LHCN-M2 (cell line): ENCODE results near the gene PRICKLE1. TPM values are rescaled to one million over a fixed set of nuclear protein-coding genes. Genes with fewer than 3 reads are reported as not detected.

Source experiments
- DNase-seq: peaks from one replicate; pipeline ENCODE4 v3.0.0-alpha.2; 2012; ENCODE audit warnings: low read depth
- total RNA-seq: library from RNA; depleted of rRNA; stranded (reverse); fragments of >200 nt; gene quantifications from 2 replicates; pipeline ENCODE4 v1.2.3, GENCODE V29; 2014

Gene PRICKLE1
- total RNA-seq, 1 experiment from 2014 or later: 2.8 TPM

DNA sequence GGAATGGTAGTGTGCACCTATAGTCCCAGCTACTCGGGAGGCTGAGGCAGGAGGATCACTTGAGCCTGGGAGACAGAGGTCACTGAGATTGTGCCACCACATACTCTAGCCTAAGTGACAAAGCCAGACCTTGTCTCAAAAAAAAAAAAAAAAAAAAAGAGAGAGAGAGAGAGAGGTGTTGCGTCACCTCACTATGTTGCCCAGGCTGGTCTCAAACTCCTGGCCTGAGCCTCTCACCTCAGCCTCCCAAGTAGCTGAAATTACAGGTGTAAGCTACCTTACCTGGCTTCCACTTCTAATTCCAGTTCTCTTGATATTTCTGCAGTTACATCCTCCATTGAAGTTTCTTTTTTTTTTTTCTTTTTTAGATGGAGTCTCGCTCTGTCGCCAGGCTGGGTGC is 94.3 kb downstream of the PRICKLE1 start:
- no peak for DNase-seq

DNA sequence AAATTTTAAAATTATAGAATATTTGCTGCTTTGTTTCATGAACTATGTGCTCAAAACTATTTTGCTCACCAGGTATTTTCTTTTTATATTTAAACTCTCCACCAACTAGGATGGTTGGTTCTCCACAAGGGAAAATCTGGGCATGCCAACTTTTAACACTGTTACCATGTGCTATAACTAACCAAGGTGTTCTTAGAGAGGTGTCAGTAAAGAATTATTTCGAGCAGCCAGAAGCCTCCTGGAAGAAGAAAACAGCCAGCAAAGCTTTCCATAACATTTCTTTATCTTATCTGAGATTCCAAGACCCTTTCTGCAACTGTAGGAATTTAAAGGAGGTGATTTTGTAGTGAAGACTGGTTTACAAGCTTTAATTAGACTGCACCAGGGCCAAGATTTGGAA is 97.3 kb downstream of the PRICKLE1 start:
- DNase-seq: no peak

DNA sequence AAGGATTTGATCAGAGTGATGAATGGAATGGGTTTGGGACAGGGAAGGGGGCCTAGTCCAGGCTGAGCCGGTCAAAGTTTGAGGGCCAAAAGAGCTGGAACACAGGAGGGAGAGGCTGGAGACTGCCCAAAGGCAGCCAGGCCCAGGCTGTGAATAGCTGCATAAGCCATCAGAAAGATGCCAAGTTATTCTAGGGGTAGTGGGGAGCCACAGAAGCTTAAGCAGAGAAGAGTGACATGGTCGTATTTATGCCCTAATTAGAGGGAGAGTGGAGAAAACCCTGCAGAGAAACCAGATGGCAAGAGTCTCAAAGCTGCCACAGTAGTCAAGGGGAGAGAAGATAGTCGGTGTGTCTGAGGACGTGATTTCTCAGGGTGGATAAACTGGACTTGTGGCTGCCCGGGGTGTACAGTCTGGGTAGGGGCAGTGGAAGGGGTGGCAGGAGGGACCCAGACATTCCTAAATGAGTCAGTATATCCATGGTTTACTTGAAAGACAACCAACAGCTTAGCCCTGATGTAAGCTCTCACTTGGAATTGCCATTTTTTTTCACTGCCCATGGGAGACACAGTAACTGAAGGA is 99.2 kb downstream of the PRICKLE1 start:
- no peak for DNase-seq

DNA sequence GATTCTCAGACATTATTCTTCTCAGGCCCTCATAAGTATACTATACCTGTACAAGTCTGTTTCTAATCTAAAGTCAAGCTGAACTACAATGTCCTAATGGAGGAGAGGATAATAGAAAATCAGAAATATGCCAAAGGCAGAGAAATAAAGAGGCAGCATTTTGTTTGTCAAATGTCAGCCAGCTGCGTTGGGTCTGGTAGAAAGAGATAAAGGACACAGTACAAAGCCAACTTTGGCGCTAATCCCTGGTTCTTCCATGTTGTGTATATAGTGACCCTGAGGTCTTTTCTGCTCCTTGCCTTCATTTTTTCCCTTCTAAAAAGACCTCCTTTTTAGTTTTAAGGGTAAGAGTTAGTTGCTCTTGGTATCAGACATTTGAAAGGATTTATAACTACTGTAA is 103.1 kb downstream of the PRICKLE1 start:
- DNase-seq: no peak

DNA sequence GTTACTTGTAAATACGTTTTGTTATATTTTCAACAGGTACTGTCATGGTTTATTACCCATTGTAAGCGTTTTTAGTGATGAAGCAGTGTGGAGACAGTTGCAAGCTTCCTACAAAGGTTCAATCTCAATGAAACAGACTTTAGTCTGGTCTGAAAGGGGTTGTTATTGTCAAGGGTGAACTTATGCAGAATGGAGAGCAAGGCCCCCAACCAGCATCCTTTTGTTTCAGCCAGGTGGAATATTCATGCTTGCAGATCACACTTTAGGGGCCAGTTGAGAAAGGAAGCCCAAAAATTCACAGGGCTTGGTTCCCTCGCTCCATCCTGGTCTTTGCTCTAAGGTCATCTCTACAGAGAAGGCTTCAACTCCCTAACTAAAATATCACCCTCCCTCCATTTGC is 103.7 kb downstream of the PRICKLE1 start:
- no peak for DNase-seq

DNA sequence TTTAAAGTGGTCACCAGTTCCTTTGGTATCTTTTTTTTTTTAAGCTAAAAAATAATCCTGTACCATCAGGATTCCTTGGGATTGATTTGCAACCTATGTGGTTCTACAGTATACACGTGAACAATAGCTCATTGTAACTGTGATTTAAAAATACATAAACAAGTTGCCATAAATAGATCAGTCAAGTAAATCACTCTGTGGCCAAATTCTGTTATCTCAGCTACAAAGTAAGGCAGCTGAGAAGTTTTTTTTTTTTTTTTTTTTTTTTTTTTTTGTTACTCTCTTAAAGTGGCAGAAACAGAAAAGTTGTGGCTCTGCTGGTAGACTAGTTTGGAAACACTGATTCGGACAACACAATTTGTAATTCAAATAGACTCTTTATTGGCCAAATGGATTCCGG is 104.5 kb downstream of the PRICKLE1 start:
- peak; percentile 23 for DNase-seq

DNA sequence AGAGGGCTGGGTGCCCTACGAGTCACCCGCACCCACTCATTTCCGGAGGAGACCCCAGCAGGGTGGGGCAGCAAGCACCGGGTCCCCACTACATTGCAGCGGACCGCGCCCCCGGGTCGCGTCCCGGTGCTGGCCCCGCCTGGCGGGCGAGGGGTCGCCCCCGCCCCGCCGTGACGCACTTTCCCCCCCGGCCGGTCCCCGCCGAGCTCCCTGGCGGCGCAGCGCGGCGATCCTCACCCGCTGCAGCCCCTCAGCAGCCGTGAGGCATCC is 106.1 kb downstream of the PRICKLE1 start:
- no peak for DNase-seq

DNA sequence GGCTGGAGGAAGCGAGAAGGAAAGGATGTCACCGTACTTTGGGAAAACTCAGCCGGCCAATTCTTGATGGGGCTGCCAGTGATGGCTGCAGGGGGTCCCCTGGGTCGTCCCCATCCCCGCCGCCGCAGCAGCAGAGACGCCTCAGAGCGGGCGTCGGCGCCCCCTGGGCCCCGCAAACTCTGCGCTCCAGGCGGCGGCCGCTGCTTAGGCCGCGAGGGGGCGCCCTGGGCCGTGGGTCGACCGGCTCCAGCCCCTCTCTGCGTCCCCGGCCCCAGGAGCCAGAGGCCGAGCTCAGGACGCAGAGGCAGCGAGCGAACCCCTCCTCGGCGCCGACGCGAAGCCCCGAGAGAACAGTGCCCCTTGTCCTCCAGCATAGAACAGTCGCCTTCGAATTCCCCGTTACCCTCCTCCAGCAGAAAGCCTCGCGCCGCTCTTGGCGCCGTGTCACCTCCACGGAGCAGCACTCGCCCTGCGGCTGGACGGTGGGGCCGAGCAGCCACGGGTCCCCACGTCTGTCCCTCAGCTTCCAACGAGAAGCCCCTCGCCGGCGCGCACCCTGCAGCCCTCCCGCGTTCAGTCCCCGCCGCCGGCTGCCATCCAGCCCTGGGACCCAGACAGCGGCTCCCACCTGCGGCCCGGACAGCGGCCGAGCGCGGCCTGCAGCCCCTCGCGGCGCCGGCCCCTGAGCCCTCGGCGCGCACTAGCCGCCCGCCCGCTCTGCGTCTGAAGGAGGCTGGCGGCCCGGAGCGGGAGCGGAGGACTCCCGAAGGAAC is 106.6 kb downstream of the PRICKLE1 start:
- DNase-seq: peak; percentile 47

DNA sequence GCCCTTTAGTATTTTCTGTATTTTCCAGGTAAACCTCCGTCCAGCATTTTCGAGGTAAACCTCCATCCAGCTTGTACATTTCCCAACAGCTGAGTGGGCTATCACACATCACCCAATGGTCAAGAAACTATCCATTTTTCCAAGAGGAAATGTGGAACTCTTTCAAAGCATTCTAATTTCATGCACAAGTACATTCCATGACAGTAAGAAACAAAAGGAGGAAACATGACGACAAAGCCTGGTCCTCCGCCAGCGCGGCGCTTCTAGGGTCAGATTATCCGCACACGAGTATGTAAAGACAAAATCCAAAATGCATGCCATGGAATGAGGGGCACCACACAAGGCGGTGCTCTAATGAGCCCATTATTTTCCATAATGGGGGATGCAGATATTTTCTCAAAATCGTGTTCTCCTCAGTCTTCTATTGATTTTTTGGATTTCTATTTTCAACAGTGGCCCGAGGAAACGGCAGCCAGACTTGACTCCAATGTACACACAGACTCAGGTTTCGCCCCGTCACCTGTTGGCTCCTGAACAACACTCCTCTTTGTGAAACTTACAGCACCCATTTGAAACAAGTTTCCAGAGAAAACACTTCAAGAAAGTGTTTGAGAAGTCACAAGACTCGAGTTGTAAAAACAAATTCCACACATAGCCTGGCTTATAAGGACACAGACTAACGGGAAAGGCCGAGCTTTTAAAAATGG is 107.4 kb downstream of the PRICKLE1 start:
- no peak for DNase-seq

DNA sequence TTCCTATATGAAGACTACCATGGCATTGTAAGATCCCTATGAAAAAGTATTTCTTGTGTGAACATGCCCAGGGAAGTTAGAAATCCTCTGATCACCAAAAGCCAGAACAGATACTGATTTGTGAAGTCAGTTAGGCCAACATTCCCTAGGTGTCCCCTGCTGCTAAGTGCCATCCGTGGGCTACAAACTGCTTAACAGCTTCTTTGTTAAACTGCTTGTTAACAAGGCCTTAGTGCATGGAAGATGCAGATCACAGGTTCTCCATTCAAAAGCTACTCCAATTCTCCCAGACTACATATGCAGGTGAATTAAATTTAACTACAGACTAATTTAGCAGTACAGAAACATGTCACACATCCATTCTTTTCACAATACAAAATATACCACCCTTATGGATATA is 108.2 kb downstream of the PRICKLE1 start:
- DNase-seq: no peak

DNA sequence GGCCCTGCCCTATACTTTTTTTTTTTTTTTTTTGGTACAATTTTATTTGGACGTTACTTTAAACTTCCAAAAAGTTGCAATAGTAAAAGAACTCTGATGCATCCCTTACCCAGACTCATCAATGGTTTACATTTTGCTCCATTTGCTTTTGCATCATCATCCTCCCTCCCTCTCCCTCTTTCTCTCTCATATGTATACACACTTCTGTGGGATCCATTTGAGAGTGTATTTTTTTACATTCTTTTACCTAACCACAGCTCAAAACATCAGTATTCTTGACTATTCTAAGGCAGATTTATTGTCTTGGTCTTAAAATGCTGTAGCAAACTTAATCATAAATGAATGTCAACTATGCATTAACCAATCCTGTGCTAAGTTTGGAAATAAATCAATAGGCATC is 111.6 kb downstream of the PRICKLE1 start:
- DNase-seq: no peak

DNA sequence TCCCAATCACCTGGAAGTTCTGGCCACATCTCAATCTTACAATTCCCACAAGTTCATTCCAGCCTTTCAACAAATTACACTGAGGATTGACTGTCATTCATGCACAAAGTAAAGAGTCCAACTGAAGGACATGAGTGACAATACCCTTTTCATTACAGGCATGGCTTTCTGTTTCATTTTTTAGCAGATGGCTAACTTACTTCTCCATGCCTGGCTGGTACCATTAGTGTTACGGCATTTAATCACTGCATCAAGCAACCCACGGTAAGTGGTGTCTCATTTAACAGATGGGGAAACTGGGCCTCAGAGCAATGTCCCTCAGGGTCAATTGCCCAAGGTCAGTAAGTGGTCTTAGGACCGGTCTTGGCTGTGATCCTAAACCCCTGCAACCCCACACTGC is 114.4 kb downstream of the PRICKLE1 start:
- no peak for DNase-seq

DNA sequence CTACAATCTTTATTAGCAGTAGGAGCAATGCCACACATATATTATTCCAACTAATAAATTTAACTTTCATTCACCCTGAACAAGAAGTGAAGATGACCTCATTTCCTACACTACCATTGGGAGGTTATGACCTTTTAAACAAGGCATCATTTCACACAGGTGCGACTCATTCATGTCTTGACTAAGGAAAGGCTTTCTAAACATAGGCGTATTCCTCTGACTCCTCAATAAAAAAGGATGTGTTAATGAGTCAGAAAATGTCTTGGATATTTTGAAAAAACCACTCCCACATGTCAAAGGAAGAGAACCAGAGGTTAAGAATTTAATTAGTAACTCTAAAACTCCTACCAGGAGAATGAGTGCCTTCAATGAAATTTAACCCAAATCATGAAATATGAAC is 115.2 kb downstream of the PRICKLE1 start:
- DNase-seq: peak; percentile 62

DNA sequence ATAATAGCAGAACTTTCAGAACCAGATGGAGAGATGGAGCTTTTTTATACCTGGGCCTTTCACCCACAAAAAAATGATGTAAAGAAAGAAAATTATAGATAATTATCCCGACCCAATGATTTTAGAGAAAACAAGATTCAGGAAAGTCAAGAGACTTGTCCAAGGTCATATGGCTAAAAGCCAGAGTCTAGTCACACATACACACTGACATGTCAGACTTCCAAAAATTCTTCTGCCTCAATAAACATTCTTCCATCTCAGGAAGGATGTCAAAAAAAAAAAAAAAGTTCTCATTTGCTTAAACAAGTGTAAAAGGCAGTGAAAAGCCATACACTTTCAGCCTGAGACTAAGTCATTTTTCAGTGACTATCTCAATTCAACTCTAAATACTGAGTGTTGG is 116.0 kb downstream of the PRICKLE1 start:
- DNase-seq: no peak

DNA sequence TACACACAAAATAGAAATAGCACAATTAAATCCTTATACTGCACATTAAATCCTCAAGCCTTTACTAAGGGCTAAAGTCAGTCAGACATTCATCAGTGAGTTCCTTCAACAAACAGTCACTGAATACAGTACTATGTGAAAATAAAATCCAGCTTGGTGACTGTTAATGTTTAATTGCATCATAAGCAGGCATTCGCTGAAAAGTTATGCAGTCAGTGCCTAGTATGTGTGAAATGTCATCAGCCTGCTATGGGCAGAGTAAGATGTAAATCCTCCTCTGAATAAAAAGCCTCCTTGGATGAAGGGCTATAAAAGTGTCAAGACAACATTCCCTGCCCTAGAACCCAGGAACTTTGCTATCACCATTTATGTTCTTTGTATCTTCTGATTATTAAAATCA is 116.4 kb downstream of the PRICKLE1 start:
- DNase-seq: peak; percentile 22

DNA sequence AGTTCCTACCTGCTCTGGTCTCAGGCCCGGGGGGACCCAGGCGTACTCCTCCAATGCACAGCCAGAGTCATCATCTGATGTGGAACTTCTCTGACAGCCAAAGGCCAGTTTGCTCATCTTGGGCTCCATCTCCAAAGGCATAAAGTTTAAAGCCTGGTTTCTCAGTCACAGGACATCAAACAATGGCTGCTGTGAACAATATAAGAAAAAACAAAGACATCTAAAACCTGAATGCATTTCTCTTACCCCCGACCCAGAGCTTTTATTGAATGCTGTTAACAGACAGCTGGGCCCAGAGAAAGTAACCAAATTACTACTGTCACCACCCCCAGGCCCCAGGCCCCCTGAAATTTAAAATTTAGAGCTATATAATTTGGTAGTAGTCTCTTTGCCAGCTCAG is 117.2 kb downstream of the PRICKLE1 start:
- no peak for DNase-seq

DNA sequence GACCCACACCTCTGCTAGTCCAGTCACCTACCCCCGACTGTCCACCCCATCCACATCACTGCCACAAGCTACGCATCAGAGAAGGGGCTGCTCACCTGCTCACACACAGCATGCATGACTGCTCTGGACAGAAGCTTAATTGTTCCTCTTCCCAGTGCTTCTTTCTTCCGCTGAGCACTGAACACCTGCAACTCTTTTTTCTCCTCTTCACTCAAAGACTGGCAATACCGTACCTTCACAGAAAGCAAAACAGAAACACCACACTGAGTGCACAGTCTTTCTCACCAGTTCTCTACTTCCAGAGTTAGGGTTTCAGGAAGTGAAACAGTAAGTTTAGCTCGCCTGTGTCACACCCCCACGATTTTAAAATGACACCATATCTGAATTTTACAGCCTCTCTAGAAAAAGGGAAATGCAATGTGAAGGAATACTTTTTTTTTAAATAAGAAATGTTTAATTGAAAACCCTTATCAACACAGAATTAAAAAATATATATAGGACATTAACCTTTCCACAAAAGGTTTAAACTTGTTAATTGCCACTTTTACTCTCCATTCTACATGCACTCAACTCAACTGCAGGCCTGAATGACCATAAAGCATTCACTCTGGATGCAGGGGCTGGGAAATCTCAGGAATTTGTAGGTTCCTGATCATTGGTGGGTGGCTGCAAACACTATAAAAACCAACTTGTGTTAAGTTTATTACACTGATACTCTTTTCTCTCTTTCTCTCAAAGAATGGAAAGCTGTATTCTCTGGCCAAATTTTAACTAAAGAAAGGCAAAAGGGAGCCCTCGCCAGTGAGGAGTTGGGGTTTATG is 120.0 kb downstream of the PRICKLE1 start:
- no peak for DNase-seq

DNA sequence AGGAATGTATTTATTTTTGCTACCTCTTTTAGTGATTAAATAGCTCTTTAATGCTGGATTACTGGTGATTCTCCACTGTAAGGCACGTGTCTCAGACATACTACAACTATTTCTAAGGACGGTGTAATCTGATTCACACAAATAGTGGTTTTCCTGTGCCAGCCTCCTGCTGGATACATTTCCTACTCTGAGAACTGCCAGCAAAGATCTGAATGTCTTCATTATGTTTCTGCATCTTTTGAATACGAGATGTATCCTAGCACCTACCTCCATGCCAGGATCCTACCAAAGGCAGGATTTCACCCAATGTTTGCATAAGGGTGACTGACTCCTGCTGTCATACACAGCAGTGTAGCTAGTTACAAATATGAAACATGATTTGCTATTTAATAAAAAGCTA is 120.6 kb downstream of the PRICKLE1 start:
- no peak for DNase-seq

DNA sequence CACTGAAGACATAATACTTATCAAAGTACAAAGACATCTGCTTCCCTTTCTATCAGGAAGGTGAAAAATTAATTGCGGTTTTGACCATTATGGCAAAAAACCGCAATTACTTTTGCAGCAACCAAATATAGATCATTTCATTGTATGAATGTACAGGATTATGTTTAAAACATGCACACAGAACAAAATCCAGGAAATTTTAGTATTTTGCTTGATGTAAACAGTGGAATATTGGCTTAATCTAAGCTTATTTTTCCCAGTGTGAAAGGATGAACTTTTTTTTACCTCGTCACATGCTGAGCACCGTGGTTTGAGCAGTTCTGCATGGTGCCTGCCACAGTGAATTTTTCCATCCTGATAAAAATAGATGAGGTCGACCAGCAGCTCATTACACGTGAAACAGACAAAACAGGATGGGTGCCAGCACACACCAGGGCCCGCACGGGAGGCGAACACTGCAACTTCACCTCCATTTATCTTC is 121.2 kb downstream of the PRICKLE1 start:
- DNase-seq: no peak

DNA sequence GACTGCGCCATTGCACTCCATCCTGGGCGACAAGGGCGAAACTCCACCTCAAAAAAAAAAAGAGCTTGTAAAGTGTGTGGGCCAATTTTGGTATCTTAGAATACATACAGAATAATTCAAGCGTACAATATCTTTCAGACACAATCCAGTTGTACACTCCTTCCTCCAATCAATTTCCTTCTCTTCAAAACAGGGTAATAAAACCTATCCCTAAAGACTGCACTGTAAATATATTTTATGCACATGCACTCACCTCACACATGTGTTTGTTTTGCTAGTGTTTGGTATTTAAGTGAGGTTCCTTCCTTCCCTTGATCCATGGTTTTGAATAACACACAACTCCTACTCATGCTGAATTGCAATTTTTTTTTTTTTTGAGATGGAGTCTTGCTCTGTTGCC is 125.9 kb downstream of the PRICKLE1 start:
- DNase-seq: no peak

DNA sequence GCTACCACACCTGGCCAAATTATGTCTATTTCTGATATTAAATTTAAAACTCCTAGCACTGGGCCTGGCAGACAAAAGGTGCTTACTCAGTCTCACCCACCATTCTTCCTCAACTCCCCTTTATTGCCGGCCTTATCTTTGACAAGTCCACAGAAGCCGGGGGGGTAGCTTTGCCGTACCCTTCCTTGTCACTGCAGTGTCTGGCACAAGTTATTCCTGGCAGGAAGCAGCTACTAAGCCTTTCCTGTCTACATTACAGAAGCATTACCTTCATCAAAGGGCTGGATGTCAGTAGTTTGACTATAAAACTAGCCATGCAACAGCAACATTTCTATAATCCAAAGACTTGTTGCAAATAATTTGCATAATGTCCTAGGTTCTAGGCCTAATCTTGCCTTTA is 127.1 kb downstream of the PRICKLE1 start:
- no peak for DNase-seq

DNA sequence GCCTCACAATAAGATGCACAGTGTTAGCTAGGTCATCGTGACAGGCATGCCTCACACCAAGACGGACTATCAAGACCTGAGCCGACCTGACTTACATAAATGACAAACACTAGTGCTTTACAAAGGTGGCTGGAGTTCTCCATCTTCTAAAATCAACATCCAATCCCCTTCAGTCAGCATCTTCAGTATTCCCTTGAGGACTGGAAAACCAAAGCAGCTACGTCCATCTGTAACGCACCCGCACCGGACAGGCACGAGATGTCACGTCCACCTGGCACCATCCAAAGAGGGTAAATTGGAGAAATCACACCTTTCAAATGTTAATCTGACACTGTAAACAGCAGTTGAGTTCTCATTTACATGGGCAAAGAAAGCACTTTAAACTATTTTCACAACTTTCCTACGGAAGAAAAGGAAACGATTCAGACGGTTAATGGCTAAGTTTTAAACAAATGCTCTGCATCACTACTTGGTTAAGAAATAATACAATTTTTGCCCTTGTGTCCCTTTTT is 130.2 kb downstream of the PRICKLE1 start:
- no peak for DNase-seq
